GM18502 (cell line): ENCODE data around the gene DACT2.
"Not testable (repeated sequence)": the region's sequence is repeated elsewhere in the genome, so short reads cannot be mapped to it uniquely, and the experiment has no call there.

Experiments
- ATAC-seq: cut with Tn5 transposase; IDR thresholded peaks from one replicate; pipeline ENCODE4 v1.9.1; 2021; ENCODE audit warnings: mild to moderate bottlenecking; ENCODE audit not compliant: unreplicated experiment, poor library complexity

DACT2 gene

DNA sequence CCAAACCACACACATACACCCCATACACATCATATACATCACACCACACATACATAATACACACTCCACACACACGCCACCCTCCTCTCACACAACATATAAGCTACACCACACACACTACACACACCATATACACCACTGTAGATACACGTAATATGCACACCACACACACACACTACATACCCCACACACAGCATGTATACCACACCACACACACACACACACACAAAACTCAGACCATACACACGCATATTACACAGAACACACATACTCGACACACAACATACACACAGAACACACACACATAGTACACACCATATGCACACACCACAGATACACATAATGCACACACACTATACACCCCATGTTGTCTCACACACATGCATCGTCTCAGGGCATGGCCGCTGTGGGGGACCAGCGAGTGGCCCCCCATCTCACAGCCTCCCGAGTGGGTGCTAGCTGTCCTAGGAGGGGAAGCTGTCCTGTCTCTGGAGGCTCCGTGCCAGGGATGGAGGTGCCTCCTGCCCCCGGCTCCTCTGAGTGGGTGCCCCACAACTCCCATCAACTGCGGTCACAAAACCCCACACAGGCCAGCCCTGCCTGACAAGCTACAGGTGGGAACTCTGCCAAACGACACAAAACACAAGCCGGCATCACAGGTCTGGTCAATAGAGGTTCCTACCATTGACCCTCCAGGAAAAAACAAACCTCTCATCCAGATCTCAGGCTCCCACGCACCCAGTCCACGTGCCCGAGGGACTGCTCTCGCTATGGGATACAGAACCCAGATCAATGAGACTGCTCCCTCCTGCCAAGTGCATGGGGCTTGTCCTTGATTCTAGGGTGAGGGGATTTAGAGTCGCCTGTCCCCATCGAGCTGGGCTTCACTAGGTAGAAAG lies 49.1 kb downstream of the DACT2 start:
- ATAC-seq: no peak

DNA sequence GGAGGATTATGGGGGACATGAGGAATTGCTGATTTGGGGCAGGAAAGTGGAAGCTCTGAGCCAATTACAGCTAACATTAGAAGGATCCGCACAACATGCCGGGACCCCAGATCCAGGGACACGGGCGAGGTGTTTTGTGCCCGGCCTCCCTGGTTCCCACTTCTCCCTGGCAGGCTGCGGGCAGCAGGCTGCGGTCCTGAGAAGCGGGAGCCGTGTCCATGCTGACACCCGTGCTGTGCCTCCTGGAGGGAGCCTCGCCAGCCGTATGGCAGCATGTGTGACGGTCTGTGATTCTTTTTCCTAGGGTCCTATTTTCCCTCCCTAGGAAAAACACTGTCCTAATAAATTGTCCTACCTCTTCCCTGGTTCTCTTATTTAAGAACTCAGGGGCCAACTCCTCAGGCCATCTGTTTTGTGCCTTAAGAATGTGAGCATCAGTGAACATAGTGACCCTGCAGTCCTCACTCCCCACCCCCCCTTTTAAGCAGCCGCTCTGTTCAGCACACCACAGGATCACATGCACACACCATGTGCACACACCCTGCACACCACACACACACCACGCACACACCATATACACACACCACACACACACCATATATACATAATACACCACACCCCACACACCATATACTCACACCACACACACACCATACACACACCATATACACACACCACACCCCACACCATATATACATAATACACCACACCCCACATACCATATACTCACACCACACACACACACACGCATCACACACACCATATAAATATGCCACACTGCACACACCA lies 49.9 kb downstream of the DACT2 start:
- ATAC-seq: no peak

- no peak for ATAC-seq
These were observed 50.8 kb downstream of the DACT2 start for GRCh38 chr6:168268755-168269154.

DNA sequence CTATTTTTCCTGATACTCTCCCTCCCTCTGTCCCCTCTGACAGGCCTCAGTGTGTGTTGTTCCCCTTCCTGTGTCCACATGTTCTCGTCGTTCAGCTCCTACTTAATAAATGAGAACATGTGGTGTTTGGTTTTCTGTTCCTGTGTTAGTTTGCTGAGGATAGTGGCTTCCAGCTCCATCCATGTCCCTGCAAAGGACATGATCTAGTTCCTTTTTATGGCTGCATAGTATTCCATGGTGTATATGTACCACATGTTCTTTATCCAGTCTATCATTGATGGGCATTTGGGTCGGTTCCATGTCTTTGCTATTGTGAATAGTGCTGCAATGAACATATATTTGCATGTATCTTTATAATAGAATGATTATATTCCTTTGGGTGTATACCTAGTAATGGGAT lies 51.8 kb downstream of the DACT2 start:
- ATAC-seq: not testable (repeated sequence)

- no peak for ATAC-seq
These were observed 53.5 kb downstream of the DACT2 start for GRCh38 chr6:168265827-168266815.

DNA sequence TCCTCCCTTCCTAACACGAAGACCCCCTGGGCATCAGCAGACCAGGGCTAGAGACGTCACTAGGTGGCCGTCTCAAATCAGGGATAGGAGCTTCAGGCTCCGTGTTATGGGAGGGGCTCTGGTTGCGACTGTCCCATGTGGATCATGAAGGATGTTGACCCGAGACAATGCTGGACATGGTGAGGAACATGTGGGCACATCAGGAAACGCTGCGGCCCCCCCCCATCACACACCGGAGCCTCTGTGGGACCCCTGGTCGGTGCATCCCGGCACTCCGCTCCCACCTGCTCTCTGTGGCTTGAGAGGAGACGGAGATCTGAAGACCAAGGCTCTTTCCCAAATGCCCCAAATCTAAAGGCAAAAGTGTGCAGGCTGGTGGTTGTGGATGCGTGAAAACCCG lies 54.2 kb downstream of the DACT2 start:
- no peak for ATAC-seq

- ATAC-seq: no peak
These were observed 54.8 kb downstream of the DACT2 start for GRCh38 chr6:168264593-168265335.

- no peak for ATAC-seq
These were observed 56.1 kb downstream of the DACT2 start for GRCh38 chr6:168263351-168263905.

DNA sequence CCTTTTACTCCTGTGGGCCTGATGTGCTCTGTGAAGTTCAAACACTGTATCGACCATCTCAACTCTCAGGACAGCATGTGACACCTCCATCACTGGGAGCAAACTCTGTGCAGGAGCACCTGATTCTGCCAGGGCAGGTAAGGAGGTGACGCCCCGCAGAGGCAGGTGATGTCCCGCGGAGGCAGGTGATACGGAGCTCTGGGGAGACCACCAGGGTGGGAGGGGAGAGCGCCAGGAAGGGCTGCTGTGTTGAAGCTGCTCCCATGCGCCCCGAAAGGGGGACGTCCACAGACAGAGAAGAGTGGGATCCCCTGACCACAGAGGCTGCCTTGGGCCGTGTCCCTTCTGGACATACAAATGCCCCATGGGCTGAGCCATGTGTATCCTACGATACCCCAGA lies 58.3 kb downstream of the DACT2 start:
- no peak for ATAC-seq

GRCh38 chr6:168260420-168260987 lies 59.1 kb downstream of the DACT2 start:
- no peak for ATAC-seq

GRCh38 chr6:168258795-168259194 lies 60.8 kb downstream of the DACT2 start:
- ATAC-seq: no peak

DNA sequence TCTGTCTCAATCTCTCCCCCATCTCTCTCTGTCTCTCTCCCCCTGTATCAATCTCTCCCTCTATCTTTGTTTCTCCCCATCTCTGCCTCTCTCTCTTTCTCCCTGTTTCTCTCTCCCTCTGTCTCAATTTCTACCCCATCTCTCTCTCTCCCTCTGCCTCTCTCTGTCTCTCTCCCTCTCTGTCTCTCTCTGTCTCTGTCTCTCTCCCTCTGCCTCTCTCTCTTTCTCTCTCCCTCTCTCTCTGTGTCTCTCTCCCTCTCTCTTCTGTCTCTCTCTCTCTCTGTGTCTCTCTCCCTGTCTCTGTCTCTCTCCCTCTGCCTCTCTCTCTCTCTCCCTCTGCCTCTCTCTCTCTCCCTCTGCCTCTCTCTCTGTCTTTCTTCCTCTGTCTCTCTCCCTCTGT lies 62.6 kb downstream of the DACT2 start:
- no peak for ATAC-seq
